HG02588 (cell line): ENCODE measurements around the gene RHOH.
"Not testable (repeated sequence)": the region's sequence is repeated elsewhere in the genome, so short reads cannot be mapped to it uniquely, and the experiment has no call there.

Experiments used
- ATAC-seq: cut with Tn5 transposase; IDR thresholded peaks from one replicate; pipeline ENCODE4 v1.9.1; 2021; ENCODE audit warnings: mild to moderate bottlenecking, moderate library complexity; ENCODE audit not compliant: unreplicated experiment

The RHOH gene

DNA sequence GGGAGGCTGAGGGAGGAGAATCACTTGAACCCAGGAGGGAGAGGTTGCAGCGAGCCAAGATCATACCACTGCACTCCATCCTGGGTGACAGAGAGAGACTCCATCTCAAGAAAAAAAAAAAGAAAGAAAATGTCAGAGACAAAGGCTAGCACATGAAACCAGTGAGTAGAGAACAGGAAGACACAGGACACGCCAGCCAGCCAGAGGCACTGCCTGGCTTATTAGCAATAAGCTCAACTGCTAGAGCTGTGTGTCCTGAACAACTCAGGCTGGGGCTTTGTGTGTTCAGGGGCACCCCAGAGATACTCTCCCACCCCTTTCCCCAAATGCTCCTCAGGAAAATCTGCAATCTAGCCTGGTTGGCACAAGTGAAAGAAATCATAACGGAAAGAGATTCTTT is 60.0 kb downstream of the RHOH start:
- ATAC-seq = no peak

DNA sequence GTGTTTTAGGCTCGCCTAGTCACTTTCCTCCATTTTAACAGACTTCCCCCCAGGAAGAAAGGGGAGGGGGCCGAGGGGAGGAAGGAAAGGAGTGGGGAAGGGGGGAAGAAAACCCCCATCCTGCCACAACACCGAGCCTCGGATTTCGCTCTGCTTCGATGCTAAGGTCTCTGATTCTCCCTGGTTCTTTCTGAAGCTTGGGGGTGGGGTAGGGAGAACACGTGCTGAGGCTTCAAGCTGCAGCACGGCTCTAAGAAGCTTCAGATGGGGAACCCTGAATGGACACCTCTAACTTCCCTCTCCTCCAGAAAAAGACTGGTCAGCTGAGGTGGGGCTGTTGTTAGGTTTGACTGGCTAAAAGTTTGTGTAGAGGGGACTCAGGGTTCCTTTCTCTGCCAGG is 61.8 kb downstream of the RHOH start:
- no peak for ATAC-seq

DNA sequence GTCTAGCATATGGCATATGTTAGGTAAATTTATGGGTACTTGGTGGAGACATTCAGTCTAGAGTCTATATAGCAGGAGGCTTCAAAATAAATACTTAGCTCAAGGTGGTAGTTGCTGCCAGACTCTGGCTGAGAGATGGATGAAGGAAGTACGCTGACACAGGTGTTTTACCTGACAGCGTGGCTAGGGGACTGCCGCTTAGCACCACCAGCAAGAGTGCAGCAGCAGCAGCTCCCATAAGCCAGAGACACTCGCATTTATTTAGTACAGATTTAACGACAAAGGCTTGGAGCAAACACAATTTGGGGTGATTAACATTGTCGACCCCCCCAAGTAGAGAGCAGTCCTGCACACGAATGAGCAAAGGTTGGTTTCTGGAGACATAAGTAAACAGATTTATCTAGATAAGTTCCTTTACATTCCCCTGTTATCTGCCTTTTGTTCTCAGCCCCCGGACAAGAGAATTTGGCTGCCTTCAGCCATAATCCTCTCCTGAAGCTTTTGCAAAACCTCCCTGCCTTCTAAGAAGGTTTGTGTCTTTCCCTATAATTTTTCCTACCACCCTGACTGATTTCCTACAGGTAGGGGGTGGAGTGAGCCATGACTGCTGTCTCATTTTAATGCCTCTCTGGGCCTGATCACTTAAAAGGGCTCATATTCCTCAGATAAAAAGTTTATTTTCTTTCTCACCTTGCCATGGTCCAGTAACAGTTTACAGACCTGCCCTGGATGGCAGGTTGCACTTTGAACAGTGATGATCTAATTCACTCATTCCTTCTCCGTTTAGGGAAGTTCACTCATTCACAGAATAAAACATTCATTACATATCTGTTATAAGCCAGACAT is 64.6 kb downstream of the RHOH start:
- ATAC-seq = no peak

DNA sequence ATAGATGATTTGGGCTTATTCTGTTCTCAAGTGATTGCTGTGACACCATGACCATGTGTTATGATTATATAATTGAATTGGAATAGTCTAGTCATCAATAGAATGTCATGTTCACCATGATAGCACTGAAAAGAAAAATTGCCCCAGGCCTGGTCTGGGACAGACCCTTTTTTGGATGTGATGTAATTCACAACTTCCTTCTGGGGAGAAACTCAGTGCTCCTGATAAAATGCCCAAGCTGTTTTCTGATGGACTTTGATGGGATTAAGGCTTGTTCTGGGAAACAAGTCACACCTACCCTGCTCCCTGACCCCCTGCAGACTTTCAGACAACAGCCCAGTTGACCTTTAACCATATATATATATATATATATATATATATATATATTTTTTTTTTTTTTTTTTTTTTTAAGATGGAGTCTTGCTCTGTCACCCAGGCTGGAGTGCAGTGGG is 65.3 kb downstream of the RHOH start:
- ATAC-seq = no peak

DNA sequence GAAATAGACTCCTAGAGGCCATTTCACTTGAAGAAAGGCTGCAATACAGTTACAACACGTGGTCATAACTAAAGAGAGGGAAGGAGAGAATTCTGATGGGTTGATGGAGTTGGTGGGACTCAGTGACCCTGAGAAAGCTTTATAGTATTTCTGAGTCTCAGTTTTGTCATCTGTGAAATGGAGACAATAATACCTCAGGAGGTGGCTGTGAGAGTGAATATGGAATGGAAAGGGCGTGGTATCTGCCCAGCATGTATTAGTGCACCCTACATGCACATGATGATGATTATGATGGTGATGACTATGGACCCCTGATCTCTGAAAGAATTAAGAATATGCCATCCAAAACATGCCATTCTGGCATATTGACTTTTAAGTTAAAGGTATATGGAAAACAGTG is 66.0 kb downstream of the RHOH start:
- no peak for ATAC-seq

DNA sequence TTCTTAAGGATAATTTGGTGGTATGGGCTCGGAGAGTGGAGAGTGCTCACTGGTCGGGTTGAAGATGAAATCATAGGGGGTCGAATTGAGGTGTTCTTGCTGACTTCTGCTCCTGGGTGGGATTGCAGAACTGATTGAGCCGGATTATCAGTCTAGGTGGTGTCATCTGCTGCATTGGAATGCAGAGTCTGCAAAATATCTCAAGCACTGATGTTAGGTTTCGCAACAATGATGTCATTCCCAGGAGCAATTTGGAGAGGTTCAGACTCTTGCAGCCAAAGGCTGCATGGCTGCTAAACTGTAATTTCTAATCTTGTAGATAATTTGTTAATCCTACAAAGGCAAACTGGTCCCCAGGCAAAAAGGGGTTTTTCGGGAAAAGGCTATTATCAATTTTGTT is 67.7 kb downstream of the RHOH start:
- no peak for ATAC-seq

DNA sequence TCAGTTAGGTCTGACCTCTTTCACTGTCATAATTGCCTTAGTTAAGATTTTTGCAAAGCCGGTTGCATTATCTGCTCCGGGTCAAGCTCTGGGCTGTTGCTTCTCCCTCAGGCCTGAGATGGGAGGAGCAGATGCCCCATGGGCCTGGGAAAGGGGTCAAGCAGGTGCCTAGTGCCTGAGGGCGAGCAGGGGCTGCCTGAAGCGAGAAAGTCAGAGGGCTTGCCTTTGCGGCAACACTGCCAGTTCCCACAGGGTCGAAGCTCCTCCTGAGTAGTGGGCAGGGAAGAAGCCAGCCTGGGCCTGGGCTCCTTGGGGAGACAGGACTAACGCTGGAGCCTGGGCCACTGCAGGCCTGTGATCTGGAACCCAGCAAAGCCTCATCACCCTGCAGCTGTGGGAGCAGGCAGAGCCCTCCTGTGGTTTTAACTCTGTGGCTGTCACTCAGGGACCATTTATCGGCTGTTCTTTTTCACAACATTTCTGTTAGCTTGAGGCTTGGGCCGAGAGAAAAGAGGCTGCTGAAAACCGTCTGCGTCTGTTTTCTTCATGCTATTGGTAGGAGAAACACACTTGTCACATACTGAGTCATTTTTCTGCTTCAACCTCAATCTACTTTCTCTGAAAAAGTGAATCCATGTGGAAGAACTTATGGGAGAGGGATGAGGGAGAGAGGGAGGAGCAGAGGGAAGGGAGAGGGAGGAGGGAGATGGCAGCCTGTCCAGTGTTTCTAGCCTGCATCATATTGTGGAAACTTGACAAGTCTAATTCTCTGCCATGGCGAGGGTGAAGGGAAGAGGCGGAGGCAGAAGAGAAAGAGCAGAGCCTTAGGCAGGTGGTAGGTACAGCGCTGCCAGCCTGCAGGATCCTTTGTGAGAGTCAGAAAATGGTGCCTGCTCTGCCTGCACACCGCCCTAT is 68.4 kb downstream of the RHOH start:
- no peak for ATAC-seq

DNA sequence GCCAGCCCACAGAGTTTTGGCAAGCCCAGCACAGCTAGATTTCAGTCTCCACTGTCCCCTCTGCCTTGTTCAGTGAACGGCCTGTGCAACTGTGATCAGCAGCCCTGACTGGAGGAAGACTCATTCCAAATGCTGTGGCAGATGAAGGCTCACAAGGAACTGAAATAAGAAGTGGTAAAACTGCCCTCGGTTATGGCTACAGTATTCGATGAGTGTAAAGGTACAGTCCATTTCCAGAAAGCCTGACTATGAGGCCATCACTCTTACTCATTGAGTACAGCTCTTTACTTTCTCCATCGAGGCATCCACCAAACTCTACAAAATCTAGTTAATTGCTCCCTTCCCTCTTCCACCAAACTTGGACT is 69.1 kb downstream of the RHOH start:
- ATAC-seq = no peak

DNA sequence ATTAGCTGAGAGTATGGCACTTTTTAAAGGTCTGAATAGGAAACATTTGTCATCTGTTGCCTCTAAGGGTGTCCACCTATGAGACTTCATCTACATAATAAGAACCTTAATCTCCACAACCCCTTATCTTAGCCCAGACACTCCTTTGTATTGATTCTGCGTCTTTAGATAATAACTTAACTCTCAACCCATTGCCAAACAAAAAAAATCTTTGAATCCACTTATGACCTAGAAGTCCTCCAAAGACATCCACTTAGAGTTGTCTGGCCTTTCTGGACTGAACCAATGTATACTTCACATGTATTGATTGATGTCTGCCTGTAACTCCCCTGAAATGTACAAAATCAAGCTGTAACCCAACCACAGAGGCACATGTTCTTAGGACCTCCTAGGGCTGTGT is 72.3 kb downstream of the RHOH start:
- ATAC-seq = no peak

DNA sequence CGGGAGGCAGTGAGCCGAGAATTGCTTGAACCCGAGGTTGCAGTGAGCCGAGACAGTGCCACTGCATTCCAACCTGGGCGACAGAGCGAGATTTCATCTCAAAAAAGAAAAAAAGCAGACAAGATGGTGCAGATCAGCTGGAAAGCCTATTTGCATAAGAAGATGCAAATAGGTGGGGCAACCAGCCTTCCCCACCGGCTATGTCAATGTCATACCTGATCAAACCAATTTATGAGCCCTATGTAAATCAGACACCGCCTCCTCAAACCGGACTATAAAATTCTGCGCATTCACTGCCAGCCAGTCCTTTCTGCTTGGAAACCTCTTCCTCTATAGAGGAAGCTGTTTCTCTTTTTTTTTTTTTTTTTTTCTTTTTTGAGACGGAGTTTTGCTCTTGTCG is 73.8 kb downstream of the RHOH start:
- no peak for ATAC-seq

DNA sequence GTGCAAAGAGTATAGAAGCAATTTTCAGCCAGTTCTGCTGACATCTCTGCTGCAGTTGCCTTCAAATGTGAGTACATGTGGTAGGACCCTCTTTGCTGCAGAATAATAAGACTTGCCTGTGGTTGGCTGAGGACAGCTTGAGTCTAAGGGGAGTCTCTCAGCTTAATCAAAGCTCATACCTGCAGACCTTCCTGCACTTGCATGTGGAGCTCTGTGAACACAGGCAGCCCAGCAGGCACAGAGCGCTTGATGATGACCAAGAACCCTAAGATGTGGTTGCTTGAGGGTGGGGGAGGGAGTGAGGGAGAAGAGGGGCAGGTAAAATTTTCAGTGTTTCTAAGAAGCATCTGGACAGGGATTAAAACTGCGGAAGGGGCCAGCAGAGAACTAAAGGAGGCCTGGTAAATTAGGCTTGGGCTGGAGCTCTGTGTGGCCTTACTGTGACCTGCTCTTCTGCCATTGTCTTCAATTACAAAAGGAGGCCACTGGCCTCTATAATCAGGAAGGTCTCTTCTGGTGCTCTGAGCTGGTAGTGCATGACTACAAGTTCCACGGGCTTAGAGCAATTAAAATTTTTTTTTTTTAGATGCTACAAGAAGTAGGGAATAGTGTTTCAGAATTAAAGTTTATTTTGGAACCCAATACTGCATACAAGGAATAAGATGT is 78.4 kb downstream of the RHOH start:
- ATAC-seq = no peak

DNA sequence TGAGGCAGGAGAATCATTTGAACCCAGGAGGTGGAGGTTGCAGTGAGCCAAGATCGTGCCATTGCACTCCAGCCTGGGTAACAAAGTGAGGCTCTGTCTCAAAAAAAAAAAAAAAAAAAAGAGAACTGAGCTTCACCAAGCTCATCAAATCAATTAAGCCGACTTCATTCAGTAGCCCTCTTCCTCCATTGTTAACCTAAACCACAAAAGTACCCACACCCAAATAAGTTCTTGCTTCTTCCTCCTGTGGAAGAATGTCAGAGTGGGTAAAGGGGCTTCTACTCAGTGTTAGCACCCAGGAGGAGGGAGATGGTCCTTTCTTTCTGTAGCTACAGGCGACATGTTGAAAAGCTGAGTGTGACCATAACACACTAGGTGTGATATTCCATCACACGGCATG is 79.7 kb downstream of the RHOH start:
- no peak for ATAC-seq

DNA sequence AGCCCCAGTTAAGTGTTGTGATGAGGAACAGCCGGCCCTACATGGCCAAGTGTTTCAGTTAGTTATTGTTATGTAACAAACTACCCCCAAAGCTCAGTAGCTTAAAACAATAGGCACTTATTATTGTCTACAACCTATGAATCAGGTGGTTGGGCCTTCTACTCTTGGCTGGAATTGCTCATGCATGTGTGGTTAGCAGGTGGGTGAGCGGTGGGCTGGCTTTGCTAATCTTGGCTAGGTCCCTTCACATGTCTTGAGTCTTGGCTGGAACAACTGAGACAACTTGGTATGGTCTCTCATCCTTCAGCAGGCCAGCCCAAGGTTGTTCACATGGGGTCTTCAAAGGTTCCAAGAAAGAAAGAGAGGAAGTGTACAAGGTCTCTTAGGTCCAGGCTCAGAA is 83.8 kb downstream of the RHOH start:
- no peak for ATAC-seq

DNA sequence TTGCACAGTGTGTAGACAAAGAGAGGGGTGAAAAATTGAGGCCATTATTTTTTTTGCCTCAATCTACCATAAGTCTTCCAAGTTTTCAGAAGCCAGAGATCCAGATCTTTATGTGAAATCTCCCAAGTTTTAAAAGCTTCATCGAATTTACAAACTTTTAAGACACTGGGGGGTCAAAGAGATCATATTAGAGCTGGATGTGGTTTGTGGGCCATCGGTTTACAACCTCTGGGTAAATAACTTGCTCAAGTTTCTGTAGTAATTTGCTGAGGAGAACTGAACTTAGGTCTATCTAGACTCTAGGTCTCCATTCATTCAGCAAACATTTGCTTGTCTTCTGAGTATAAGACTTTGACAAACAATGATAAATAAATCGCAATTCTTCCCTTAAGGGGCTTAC is 84.3 kb downstream of the RHOH start:
- no peak for ATAC-seq

DNA sequence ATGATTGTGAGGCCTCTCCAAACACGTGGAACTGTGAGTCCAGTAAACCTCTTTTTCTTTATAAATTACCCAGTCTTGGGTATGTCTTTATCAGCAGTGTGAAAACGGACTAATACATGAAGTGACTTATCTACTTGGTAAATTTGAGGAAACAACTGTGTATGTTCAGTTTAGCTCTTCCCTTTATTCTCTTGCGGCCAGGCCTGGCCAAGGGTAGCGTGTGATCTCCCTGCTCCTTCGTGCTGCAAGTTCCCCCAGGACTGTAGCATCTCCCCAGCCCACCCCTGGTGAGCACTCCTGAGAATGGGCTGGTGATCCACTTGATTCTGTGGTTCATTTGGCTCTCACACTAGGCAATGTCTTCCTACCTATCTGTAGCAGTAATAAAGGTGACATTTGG is 85.1 kb downstream of the RHOH start:
- no peak for ATAC-seq

DNA sequence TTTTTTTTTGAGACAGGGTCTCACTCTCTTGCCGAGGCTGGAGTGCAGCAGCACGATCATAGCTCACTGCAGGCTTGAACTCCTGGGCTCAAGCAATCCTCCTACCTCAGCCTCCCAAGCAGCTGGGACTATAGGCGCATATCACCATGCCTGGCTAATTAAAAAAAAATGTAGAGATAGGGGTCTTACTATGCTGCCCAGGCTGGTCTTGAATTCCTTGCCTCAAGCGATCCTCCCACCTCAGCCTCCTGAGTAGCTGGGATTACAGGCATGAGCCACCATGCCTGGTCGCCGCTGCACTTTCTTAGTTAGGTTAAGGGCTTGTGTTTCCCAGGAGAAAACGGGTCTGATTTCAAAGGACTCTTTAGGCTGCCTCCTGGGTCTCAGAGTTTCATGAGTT is 86.0 kb downstream of the RHOH start:
- ATAC-seq = not testable (repeated sequence)

DNA sequence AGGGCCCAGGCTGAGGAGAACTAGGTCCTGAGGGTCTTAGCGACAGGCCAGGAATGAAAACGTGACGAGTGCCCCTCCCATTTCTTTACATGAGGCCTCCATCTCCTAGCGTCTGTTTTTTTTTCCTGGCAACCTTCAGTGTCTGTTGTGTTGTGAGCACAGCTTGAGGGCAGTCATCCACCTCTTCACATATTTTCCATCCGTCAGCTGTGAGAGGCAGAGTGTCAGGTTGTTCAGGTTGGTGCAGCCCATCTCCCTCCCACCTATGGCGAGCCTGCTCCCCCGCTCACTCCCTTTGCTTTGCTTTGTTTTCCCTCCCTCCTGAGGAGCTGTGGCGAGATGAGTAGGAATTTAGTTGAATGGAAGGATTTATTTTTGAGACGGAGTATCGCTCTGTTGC is 86.6 kb downstream of the RHOH start:
- no peak for ATAC-seq

DNA sequence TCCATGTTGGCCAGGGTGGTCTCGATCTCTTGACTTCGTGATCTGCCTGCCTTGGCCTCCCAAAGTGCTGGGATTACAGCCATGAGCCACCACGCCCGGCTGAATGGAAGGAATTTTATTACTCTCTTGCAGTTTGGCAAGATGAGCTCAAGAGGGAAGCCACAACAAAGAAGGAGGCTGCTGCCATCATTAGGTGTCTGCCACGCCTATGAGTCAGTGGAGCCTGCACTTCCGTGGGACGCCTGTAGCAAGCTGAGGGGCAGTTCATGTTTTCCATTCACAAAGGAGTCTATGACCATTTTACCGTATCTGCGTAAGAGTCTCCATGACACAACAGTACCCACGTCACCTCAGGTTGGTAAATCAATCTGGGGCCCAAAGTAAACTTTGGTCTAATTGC is 87.1 kb downstream of the RHOH start:
- no peak for ATAC-seq

DNA sequence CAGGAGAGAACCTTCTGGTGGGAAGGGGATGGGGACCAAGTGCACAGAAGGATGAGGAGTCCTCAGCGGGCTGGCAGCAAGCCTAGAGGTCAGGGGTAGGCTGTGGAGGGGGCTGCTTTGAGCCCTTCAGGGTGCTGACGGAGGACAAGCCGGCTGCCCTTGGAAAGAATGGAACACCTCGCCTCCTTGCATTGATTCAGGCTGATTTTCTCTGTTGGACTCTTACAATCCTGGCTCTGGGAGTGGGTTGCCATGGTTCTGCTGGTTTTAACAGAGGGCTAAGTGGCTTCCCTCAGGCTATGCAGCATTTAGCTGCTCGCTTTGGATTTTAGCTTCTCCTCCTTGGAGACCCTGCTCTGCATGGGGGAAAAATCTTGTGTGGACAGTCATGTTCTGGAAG is 88.9 kb downstream of the RHOH start:
- ATAC-seq = no peak

DNA sequence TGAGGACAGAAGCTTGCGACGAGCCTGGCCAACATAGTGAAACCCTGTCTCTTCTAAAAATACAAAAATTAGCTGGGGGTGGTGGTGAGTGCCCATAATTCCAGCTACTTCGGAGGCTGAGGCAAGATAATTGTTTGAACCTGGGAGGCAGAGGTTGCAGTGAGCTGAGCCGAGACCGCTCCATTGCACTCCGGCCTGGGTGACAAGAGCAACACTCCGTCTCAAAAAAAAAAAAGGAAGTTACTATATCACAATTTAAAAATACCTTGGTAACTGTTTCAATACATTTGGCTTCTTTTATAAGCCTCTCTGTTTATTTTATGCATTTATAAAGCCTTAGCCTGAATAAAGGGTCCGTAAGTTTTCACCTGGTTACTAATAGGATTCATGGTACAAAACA is 91.7 kb downstream of the RHOH start:
- no peak for ATAC-seq

DNA sequence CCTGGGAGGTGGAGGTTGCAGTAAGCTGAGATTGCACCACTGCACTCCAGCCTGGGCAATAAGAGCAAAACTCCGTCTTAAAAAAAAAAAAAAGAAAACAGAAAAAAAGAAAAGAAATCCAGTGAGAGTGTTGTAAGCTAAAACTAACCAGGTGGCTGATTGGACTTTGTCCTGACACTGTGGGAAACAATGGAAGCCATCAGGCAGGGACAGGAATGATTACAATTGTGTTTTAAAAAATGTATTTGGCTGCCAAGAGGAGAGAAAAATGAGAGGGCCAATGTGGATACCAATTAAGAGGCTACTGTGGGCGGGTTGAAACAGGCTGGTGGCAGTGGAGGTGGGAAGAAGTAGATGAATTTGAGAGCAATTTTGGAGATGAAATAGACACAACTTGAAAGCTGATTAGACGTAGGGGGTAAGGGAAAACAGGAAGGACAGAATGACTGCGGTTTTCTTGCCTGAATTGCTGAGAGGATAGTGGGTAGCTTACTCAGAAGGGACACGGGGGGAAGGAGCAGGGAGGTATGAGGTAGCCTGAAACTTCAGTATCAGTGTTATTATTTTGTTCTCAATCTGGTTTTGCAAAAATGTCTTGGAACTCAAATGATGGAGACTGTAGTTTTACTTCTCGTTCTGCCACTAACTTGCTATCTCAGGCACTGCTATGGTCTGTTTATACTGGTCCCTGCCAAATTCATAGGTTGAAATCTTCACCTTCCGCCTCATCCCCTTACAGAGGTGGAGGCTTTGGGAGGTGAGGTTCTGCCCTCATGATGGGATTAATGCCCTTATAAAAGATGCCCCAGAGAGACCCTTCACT is 92.7 kb downstream of the RHOH start:
- no peak for ATAC-seq
